ENCODE results near the gene SLC22A12.
"Not testable (repeated sequence)": the region's sequence is repeated elsewhere in the genome, so short reads cannot be mapped to it uniquely, and the experiment has no call there.

SLC22A12 gene

GRCh38 chr11:64590763-64591221 is at the start of gene SLC22A12:
Gene SLC22A12, plus strand, starts transcription at chr11:64591220. Its CDS starts 337 bp downstream, at chr11:64591557.
- no peak for DNase-seq

GRCh38 chr11:64542172-64543125 is 48.6 kb upstream of the SLC22A12 start:
- no peak for DNase-seq

GRCh38 chr11:64543818-64544217 is 47.2 kb upstream of the SLC22A12 start:
- no peak for DNase-seq

- DNase-seq, result no peak
These were observed 46.3 kb upstream of the SLC22A12 start for GRCh38 chr11:64544616-64545296.

GRCh38 chr11:64545619-64546018 is 45.4 kb upstream of the SLC22A12 start:
- no peak for DNase-seq

- DNase-seq, result no peak
These were observed 44.8 kb upstream of the SLC22A12 start for GRCh38 chr11:64546176-64546575.

- no peak for DNase-seq
These were observed 44.4 kb upstream of the SLC22A12 start for GRCh38 chr11:64546600-64546999.

GRCh38 chr11:64549969-64550368 is 41.1 kb upstream of the SLC22A12 start:
- DNase-seq, result no peak

GRCh38 chr11:64553554-64554201 is 37.3 kb upstream of the SLC22A12 start:
- DNase-seq, result peak; percentile 63

- DNase-seq, result no peak
These were observed 34.8 kb upstream of the SLC22A12 start for GRCh38 chr11:64556044-64556720.

- no peak for DNase-seq
These were observed 34.2 kb upstream of the SLC22A12 start for GRCh38 chr11:64556721-64557250.

- no peak for DNase-seq
These were observed 32.8 kb upstream of the SLC22A12 start for GRCh38 chr11:64558065-64558745.

GRCh38 chr11:64558869-64559268 is 32.2 kb upstream of the SLC22A12 start:
- no peak for DNase-seq

- DNase-seq, result no peak
These were observed 31.5 kb upstream of the SLC22A12 start for GRCh38 chr11:64559351-64560138.

- no peak for DNase-seq
These were observed 30.8 kb upstream of the SLC22A12 start for GRCh38 chr11:64560139-64560771.

GRCh38 chr11:64560941-64561340 is 30.1 kb upstream of the SLC22A12 start:
- DNase-seq, result no peak

GRCh38 chr11:64561429-64561828 is 29.6 kb upstream of the SLC22A12 start:
- DNase-seq, result not testable (repeated sequence)

GRCh38 chr11:64561984-64562722 is 28.9 kb upstream of the SLC22A12 start:
- no peak for DNase-seq

GRCh38 chr11:64562723-64563351 is 28.2 kb upstream of the SLC22A12 start:
- DNase-seq, result no peak

Measured in activated CD4-positive, CD25-positive, alpha-beta regulatory T cell treated with anti-CD3 and anti-CD28 coated beads, Interleukin-2, amount 50 U/mL, for 72 hours (primary cell).